Endometrial microvascular endothelial cells (primary cell): ENCODE data around the gene FOXRED2. TPM values are rescaled to one million over a fixed set of nuclear protein-coding genes. Genes with fewer than 3 reads are reported as not detected.

Experiments
- total RNA-seq: library from RNA; depleted of rRNA; stranded (reverse); fragments of >200 nt; gene quantifications from one replicate; pipeline ENCODE4 v1.2.3, GENCODE V29; 2015; ENCODE audit errors: inconsistent ontology term

The FOXRED2 gene
- total RNA-seq, 1 donor from 2014 or later: 3.9 TPM

Other genes starting within 250 kb of the FOXRED2 start
- gene MYH9, start 119.1 kb downstream of the FOXRED2 start, total RNA-seq: 887 TPM
- 136 TPM for gene TXN2, start 25.4 kb downstream of the FOXRED2 start, total RNA-seq
- 564 TPM for gene EIF3D, start 22.1 kb upstream of the FOXRED2 start, total RNA-seq
- not detected for gene CACNG2, start 196.7 kb upstream of the FOXRED2 start, total RNA-seq